Gastroesophageal sphincter (tissue), 4 donors: Measurements from ENCODE around the gene CCDC178. TPM values are rescaled to one million over a fixed set of nuclear protein-coding genes. Genes with fewer than 3 reads are reported as not detected.

ENCODE experiments used
- ATAC-seq: fragments of 150-250 bp; one replicate; pipeline ENCODE4 v1.9.1; 2016; ENCODE audit warnings: mild to moderate bottlenecking, moderate library complexity
- H3K27ac ChIP-seq, 4 donors: fragments of 200-600 bp; sonication (generic) in 3 of 4; 1 replicate in 3 of 4; 2 replicates in 1 of 4; pipeline ENCODE4 v1.5.1; 2016 to 2019
- H3K27me3 ChIP-seq: fragments of 200-600 bp; sonication (generic); one replicate; pipeline ENCODE4 v1.5.1; 2019
- H3K36me3 ChIP-seq, 2 donors: fragments of 200-600 bp; sonication (generic); one replicate each; pipeline ENCODE4 v1.5.1; 2019; ENCODE audit warnings: control low read depth in 1 of 2
- H3K4me1 ChIP-seq, 3 donors: fragments of 200-600 bp; sonication (generic); 1 replicate in 2 of 3; 2 replicates in 1 of 3; pipeline ENCODE4 v1.5.1; 2016 to 2019; ENCODE audit warnings: control low read depth in 2 of 3
- H3K4me3 ChIP-seq, 2 donors: fragments of 200-600 bp; sonication (generic); one replicate each; pipeline ENCODE4 v1.5.1; 2019; ENCODE audit warnings: mild to moderate bottlenecking in 1 of 2, moderate library complexity in 1 of 2
- H3K9me3 ChIP-seq, 3 donors: fragments of 200-600 bp; sonication (generic); one replicate each; pipeline ENCODE4 v1.5.1; 2017 to 2019; ENCODE audit warnings: control low read depth in 2 of 3
- EP300 ChIP-seq: sonication (generic); formaldehyde crosslinking; IDR thresholded peaks from one replicate; pipeline ENCODE4 v1.6.1; 2017; ENCODE audit warnings: antibody characterized with exemption, mild to moderate bottlenecking
- POLR2A ChIP-seq, 2 donors: fragments of 450-650 bp; IDR thresholded peaks; one replicate each; pipeline ENCODE4 v1.6.1; 2017; ENCODE audit warnings: antibody characterized with exemption in 2 of 2, mild to moderate bottlenecking in 2 of 2, moderate library complexity in 1 of 2
- POLR2AphosphoS5 ChIP-seq: sonication (generic); formaldehyde crosslinking; IDR thresholded peaks from one replicate; pipeline ENCODE4 v1.6.1; 2017; ENCODE audit warnings: antibody characterized with exemption
- WGBS, 2 donors: methylation state at CpG; one replicate each; pipeline ENCODE4 v1.1.5; 2018; ENCODE audit warnings: low coverage in 1 of 2; 5-methylcytosine and 5-hydroxymethylcytosine counted together
- total RNA-seq, 4 donors: library from RNA; depleted of rRNA; stranded (reverse); fragments of >200 nt; gene quantifications; one replicate each; pipeline ENCODE4 v1.1.0, GENCODE V29; 2016
- TF ChIP-seq, protein P1 (sequence below), 4 experiments: fragments of 200-600 bp in 2 of 4; fragments of 450-650 bp in 2 of 4; sonication (generic) in 1 of 4; IDR thresholded peaks; one replicate each; pipeline ENCODE4 v1.5.1; 2017 to 2019; ENCODE audit warnings: antibody characterized with exemption in 4 of 4, mild to moderate bottlenecking in 2 of 4, moderate library complexity in 2 of 4

The CCDC178 gene
- total RNA-seq, 4 donors from 2014 or later, result 0.27 to 3.3 (median 2.1) TPM; not detected in 1

GRCh38 chr18:33161131-33161530, 279.4 kb downstream of the CCDC178 start:
- H3K4me3 ChIP-seq, result no peak overlapping the region
- no peaks in the 10 kb centered on the region for H3K27me3 ChIP-seq
- WGBS, 2 donors, result 58 to 70% methylated on average over 2 of the region's 2 CpGs
- no peaks in the 10 kb centered on the region for H3K36me3 ChIP-seq
- no peak overlapping the region for H3K27ac ChIP-seq
- H3K9me3 ChIP-seq, result peaks cover 0 to 4% (median 0%) of the 10 kb centered on the region in 3 donors
- H3K4me1 ChIP-seq, result no peaks in the 10 kb centered on the region
- TF ChIP-seq POLR2A (IDR thresholded peaks at IDR 0.05) (no peak), POLR2AphosphoS5 (no peak), EP300 (no peak)
- TF ChIP-seq, protein P1, sequence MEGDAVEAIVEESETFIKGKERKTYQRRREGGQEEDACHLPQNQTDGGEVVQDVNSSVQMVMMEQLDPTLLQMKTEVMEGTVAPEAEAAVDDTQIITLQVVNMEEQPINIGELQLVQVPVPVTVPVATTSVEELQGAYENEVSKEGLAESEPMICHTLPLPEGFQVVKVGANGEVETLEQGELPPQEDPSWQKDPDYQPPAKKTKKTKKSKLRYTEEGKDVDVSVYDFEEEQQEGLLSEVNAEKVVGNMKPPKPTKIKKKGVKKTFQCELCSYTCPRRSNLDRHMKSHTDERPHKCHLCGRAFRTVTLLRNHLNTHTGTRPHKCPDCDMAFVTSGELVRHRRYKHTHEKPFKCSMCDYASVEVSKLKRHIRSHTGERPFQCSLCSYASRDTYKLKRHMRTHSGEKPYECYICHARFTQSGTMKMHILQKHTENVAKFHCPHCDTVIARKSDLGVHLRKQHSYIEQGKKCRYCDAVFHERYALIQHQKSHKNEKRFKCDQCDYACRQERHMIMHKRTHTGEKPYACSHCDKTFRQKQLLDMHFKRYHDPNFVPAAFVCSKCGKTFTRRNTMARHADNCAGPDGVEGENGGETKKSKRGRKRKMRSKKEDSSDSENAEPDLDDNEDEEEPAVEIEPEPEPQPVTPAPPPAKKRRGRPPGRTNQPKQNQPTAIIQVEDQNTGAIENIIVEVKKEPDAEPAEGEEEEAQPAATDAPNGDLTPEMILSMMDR (IDR thresholded peaks at IDR 0.05), result no peak
- ATAC-seq, result no peak

GRCh38 chr18:33159151-33159550, 281.4 kb downstream of the CCDC178 start:
- peaks cover 0 to 4% (median 0%) of the 10 kb centered on the region in 3 donors for H3K9me3 ChIP-seq
- 11 to 47% methylated on average over 2 of the region's 2 CpGs for WGBS, 2 donors

DNA sequence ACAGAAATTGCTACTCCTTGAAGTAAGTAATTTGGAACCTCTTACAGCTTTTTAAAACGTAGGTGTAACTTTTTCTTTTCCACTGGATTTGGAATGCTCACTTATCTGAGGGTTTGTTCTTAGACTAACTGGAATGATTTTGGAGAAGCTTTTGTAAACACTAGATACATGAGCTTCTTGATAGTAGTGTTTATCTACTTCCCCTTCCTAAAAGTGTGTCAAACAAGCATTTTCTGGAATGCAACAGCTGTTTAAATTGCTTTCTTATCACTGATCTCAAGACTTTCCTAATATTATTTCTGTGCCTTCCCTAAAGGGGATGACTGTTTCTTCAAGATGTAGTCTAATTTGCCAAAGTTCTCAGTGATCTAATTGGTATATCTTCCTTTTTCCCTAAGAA, 282.6 kb downstream of the CCDC178 start:
- ATAC-seq, result no peak
- H3K27me3 ChIP-seq, result no peaks in the 10 kb centered on the region
- no peak overlapping the region for H3K27ac ChIP-seq
- H3K4me3 ChIP-seq, result no peak overlapping the region
- H3K9me3 ChIP-seq, result peaks cover 0 to 4% (median 0%) of the 10 kb centered on the region in 3 donors
- H3K4me1 ChIP-seq, result no peaks in the 10 kb centered on the region
- 7% methylated on average over 1 of the region's 1 CpG for WGBS, 2 donors
- H3K36me3 ChIP-seq, result no peaks in the 10 kb centered on the region
- TF ChIP-seq, protein P1 (IDR thresholded peaks at IDR 0.05), result no peak
- TF ChIP-seq POLR2A (IDR thresholded peaks at IDR 0.05), result no peak
- no peak for TF ChIP-seq EP300
- TF ChIP-seq POLR2AphosphoS5, result no peak

More at GRCh38 chr18:33159151-33159550, 281.4 kb downstream of the CCDC178 start:
- ATAC-seq, result no peak
- Histone ChIP-seq H3K4me3 (no peak overlapping the region), H3K27ac (no peak overlapping the region), H3K36me3 (no peaks in the 10 kb centered on the region), H3K27me3 (no peaks in the 10 kb centered on the region), H3K4me1 (no peaks in the 10 kb centered on the region)
- TF ChIP-seq POLR2AphosphoS5 (no peak), EP300 (no peak), POLR2A (IDR thresholded peaks at IDR 0.05) (no peak)
- TF ChIP-seq, protein P1 (IDR thresholded peaks at IDR 0.05), result no peak

GRCh38 chr18:33156906-33157470, 283.5 kb downstream of the CCDC178 start:
- no peaks in the 10 kb centered on the region for H3K36me3 ChIP-seq
- no peak for ATAC-seq
- TF ChIP-seq, protein P1 (IDR thresholded peaks at IDR 0.05), result no peak
- TF ChIP-seq POLR2A (IDR thresholded peaks at IDR 0.05) (no peak), POLR2AphosphoS5 (no peak), EP300 (no peak)
- H3K27ac ChIP-seq, result no peak overlapping the region
- H3K4me1 ChIP-seq, result no peaks in the 10 kb centered on the region
- no peak overlapping the region for H3K4me3 ChIP-seq
- H3K27me3 ChIP-seq, result no peaks in the 10 kb centered on the region
- H3K9me3 ChIP-seq, result no peaks in the 10 kb centered on the region

DNA sequence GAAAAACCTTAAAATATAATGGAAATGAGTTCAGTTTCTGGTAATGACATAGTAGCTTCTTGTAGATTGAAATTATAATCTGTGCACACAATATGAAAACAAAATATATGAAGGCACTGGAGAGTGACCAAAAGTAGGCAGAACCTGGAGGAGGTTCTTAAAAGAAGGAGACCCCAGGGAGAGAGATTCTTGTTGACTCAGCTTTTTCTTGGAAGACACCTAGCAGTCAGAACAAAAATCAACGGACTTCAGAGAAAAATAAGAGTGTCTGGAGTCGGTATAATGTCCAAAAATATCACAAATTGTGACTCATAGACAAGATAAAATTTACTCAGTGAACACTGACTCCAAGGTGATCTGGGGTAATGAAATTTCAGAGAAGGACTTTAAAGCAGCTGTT, 286.5 kb downstream of the CCDC178 start:
- Histone ChIP-seq H3K27me3 (no peaks in the 10 kb centered on the region), H3K4me3 (no peak overlapping the region), H3K9me3 (no peaks in the 10 kb centered on the region), H3K36me3 (no peaks in the 10 kb centered on the region), H3K27ac (no peak overlapping the region), H3K4me1 (no peaks in the 10 kb centered on the region)
- TF ChIP-seq POLR2AphosphoS5 (no peak), EP300 (no peak), POLR2A (IDR thresholded peaks at IDR 0.05) (no peak)
- TF ChIP-seq, protein P1 (IDR thresholded peaks at IDR 0.05), result no peak
- WGBS, 2 donors, result 47 to 61% methylated on average over 2 of the region's 2 CpGs
- ATAC-seq, result no peak
